Breast epithelium (tissue), 4 donors: Measurements from ENCODE around the gene TSPO. TPM values are rescaled to one million over a fixed set of nuclear protein-coding genes. Genes with fewer than 3 reads are reported as not detected.

Experiments used
- DNase-seq, 2 donors: peaks; one replicate each; pipeline ENCODE4 v3.0.0-alpha.2; 2019; ENCODE audit warnings: low spot score in 2 of 2
- H3K27ac ChIP-seq, 2 donors: fragments of 200-600 bp; sonication (generic) in 1 of 2; one replicate each; pipeline ENCODE4 v1.5.1; 2016 to 2019; ENCODE audit warnings: mild to moderate bottlenecking in 1 of 2
- H3K27me3 ChIP-seq, 2 donors: fragments of 200-600 bp; sonication (generic) in 1 of 2; one replicate each; pipeline versions ENCODE4 v1.5.1 to v1.6.0; 2017 to 2019; ENCODE audit warnings: control low read depth in 1 of 2, mild to moderate bottlenecking in 1 of 2
- H3K36me3 ChIP-seq: fragments of 200-600 bp; one replicate; pipeline ENCODE4 v1.5.1; 2019
- H3K4me1 ChIP-seq, 2 donors: fragments of 200-600 bp; sonication (generic); one replicate each; pipeline ENCODE4 v1.5.1; 2016 to 2019; ENCODE audit warnings: control low read depth in 1 of 2
- H3K4me3 ChIP-seq, 3 donors: fragments of 200-600 bp; sonication (generic); 1 replicate in 2 of 3; 2 replicates in 1 of 3; pipeline ENCODE4 v1.5.1; 2016 to 2019; ENCODE audit warnings: mild to moderate bottlenecking in 3 of 3, moderate library complexity in 2 of 3
- H3K9me3 ChIP-seq, 2 donors: fragments of 200-600 bp; sonication (generic) in 1 of 2; one replicate each; pipeline ENCODE4 v1.5.1; 2016 to 2019; ENCODE audit warnings: control low read depth in 1 of 2
- POLR2A ChIP-seq: fragments of 450-650 bp; IDR thresholded peaks from one replicate; pipeline ENCODE4 v1.6.1; 2016; ENCODE audit warnings: antibody characterized with exemption, mild to moderate bottlenecking, moderate library complexity
- POLR2AphosphoS5 ChIP-seq, 3 donors: sonication (generic); formaldehyde crosslinking; IDR thresholded peaks; one replicate each; pipeline ENCODE4 v1.6.1; 2017; ENCODE audit warnings: antibody characterized with exemption in 3 of 3
- intact Hi-C: fragments of 100-400 bp; cut with DNase I; formaldehyde crosslinking; loops from one replicate; pipeline ENCODE4 v1.15.1; 2023; ENCODE audit warnings: low total_unique reads
- total RNA-seq, 3 donors: library from RNA; depleted of rRNA; stranded (reverse); fragments of >200 nt; gene quantifications; one replicate each; pipeline ENCODE4 v1.1.0, GENCODE V29; 2016
- TF ChIP-seq, protein P1 (sequence below), 3 donors: fragments of 450-650 bp; IDR thresholded peaks; one replicate each; pipeline ENCODE4 v1.5.1; 2016 to 2017; ENCODE audit warnings: antibody characterized with exemption in 3 of 3, mild to moderate bottlenecking in 3 of 3, moderate library complexity in 3 of 3

The TSPO gene
- total RNA-seq, 3 donors from 2014 or later, result 250 to 468 (median 284) TPM

GRCh38 chr22:43152003-43152356, 621 bp downstream of the TSPO start:
- no peaks in the 10 kb centered on the region for H3K36me3 ChIP-seq
- H3K9me3 ChIP-seq, result no peaks in the 10 kb centered on the region
- no peaks in the 10 kb centered on the region for H3K27me3 ChIP-seq
- no peaks in the 10 kb centered on the region for H3K4me1 ChIP-seq
- intact Hi-C loops, result loop anchor here (10.0 kb wide), 1 partner anchor 1213 kb away; no protein-coding TSS in a partner anchor
- DNase-seq, result no peak
- no peak for TF ChIP-seq POLR2AphosphoS5 (IDR thresholded peaks at IDR 0.05)
- TF ChIP-seq, protein P1, sequence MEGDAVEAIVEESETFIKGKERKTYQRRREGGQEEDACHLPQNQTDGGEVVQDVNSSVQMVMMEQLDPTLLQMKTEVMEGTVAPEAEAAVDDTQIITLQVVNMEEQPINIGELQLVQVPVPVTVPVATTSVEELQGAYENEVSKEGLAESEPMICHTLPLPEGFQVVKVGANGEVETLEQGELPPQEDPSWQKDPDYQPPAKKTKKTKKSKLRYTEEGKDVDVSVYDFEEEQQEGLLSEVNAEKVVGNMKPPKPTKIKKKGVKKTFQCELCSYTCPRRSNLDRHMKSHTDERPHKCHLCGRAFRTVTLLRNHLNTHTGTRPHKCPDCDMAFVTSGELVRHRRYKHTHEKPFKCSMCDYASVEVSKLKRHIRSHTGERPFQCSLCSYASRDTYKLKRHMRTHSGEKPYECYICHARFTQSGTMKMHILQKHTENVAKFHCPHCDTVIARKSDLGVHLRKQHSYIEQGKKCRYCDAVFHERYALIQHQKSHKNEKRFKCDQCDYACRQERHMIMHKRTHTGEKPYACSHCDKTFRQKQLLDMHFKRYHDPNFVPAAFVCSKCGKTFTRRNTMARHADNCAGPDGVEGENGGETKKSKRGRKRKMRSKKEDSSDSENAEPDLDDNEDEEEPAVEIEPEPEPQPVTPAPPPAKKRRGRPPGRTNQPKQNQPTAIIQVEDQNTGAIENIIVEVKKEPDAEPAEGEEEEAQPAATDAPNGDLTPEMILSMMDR (IDR thresholded peaks at IDR 0.05), result no peak
- H3K4me3 ChIP-seq, result peak overlapping the region; percentile 88 to 93 (median 89)
- H3K27ac ChIP-seq, result peak overlapping the region; percentile 80 to 93

DNA sequence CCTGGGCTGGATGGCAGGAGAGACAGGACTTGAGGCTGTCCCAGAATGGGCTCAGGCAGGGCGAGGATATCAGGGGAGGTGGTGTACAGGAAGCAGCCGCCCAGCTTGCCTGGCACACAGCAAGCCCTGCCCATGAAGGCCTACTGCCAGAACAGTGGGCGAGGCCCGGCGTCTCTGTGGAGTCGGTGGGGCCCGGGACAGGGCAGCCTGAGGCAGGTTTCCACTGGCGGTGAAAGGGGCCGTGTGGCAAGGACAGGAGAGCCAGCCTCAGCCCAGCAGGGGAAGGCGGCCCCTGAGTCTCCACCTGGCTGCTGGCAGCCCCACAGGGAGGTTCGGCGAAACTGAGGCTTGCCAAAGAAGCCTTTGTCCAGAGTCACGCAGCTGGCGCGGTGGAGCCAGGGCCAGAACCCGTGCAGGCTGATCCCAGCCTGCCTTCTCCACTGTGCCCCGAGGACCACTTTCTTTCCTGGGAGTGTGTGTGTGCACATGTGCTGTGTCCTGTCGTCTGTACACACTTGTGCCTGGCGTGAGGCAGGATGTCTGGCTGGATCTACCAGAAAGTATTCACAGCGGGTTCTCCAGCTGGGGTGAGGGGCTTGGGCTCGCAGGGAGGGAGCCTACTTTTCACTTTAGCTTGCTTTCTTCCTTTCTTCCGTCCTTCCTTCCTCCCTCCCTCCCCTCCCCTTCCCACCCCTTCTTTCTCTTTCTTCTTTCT, 1.2 kb downstream of the TSPO start:
- H3K27ac ChIP-seq, result peak overlapping the region; percentile 80 to 93
- no peaks in the 10 kb centered on the region for H3K27me3 ChIP-seq
- no peaks in the 10 kb centered on the region for H3K4me1 ChIP-seq
- H3K36me3 ChIP-seq, result no peaks in the 10 kb centered on the region
- intact Hi-C loops, result loop anchor here (10.0 kb wide), 1 partner anchor 1212 kb away; no protein-coding TSS in a partner anchor
- peak; percentile 65 to 74 for DNase-seq
- TF ChIP-seq POLR2A, result no peak
- peak in 1 of 3 donors; percentile 34 for TF ChIP-seq POLR2AphosphoS5 (IDR thresholded peaks at IDR 0.05)
- H3K9me3 ChIP-seq, result no peaks in the 10 kb centered on the region
- peak overlapping the region; percentile 88 to 93 (median 89) for H3K4me3 ChIP-seq

DNA sequence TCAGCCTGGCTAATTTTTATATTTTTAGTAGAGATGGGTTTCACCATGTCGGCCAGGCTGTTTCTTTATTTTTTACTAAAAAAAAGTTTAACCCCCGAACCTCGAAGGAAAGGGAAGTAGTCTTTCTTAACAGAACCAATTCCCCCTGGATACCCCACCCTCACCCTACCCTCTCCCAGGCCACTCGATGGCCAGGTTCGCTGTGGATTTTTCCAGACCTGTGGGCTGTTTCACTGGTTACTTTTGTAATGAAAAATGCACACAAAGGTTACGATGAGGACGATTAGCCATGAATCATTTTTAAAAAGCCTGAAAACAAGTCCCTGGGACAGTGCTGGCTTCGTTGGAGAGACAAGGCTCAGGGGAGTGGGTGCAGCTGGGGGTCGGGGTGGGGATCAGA, 2.5 kb downstream of the TSPO start:
- Histone ChIP-seq H3K4me1 (no peaks in the 10 kb centered on the region), H3K36me3 (no peaks in the 10 kb centered on the region)

DNA sequence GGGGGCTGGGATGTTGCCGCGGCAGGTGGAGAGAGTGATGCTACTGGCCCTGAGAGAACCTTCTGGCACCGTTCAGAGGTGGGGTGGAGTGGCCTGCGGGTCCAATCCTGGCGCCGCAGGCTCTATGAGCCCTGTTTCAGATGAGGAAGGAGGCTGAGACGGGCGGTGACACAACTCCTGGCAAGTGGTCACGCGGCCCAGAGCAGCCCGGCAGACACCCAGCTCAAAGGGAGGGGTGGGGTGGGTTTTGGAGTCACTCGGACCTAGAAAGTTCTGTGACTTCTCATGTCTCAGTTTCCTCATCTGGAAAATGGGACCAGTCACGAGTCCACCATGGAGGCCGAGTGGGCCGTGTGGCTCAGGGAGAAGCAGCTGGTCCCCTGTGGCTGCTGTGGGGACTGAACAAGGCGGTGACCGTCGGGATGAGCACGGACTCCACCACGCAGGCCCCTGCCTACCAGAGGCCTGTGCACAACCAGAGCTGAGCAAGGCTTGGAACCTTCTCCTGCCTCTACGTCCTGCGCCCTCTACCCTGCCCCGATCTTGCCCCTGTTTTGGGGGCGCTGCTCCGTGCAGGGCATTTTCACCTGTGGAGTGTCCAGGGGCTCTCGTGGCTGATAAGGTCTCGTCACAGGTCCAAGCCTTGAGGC, 3.7 kb downstream of the TSPO start:
- intact Hi-C loops, result loop anchor here (10.0 kb wide), 1 partner anchor 1210 kb away; no protein-coding TSS in a partner anchor
- DNase-seq, result no peak
- H3K9me3 ChIP-seq, result no peaks in the 10 kb centered on the region
- no peaks in the 10 kb centered on the region for H3K4me1 ChIP-seq
- no peaks in the 10 kb centered on the region for H3K27me3 ChIP-seq
- no peak overlapping the region for H3K4me3 ChIP-seq
- TF ChIP-seq POLR2A, result no peak
- TF ChIP-seq, protein P1 (IDR thresholded peaks at IDR 0.05), result no peak
- TF ChIP-seq POLR2AphosphoS5 (IDR thresholded peaks at IDR 0.05), result no peak
- no peak overlapping the region for H3K27ac ChIP-seq
- no peaks in the 10 kb centered on the region for H3K36me3 ChIP-seq

More for the DNA sequence above, 2.5 kb downstream of the TSPO start:
- H3K27ac ChIP-seq, result peak overlapping the region in 1 of 2 donors; percentile 38
- H3K4me3 ChIP-seq, result no peak overlapping the region
- H3K9me3 ChIP-seq, result no peaks in the 10 kb centered on the region
- no peaks in the 10 kb centered on the region for H3K27me3 ChIP-seq
- no peak for TF ChIP-seq POLR2AphosphoS5 (IDR thresholded peaks at IDR 0.05)
- TF ChIP-seq POLR2A, result no peak
- TF ChIP-seq, protein P1 (IDR thresholded peaks at IDR 0.05), result no peak
- no peak for DNase-seq
- intact Hi-C loops, result loop anchor here (10.0 kb wide), 1 partner anchor 1211 kb away; no protein-coding TSS in a partner anchor

DNA sequence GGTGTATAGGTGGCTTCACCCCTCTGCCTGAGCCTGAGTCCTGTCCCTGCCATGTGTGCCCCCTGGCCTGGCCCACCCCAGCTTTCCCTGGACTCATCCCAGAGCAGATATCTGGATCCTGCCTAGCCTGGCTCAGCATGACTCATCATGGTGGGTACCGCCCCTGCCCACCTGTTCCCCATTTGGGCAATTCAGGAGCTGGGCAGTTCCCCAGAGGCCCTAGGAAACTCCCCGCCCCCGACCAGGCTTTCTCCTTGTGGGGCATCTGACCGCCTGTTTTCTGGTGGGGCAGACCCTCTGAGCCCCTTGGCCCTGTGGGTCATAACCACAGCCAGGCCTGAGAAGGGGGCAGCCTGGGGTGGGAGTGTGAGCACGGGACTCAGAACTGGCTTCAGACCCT, 4.4 kb downstream of the TSPO start:
- intact Hi-C loops, result loop anchor here (10.0 kb wide), 1 partner anchor 1209 kb away; no protein-coding TSS in a partner anchor
- Histone ChIP-seq H3K27ac (no peak overlapping the region), H3K36me3 (no peaks in the 10 kb centered on the region), H3K4me3 (no peak overlapping the region), H3K4me1 (no peaks in the 10 kb centered on the region), H3K9me3 (no peaks in the 10 kb centered on the region), H3K27me3 (no peaks in the 10 kb centered on the region)
- DNase-seq, result no peak
- TF ChIP-seq POLR2A (no peak), POLR2AphosphoS5 (IDR thresholded peaks at IDR 0.05) (no peak)
- TF ChIP-seq, protein P1 (IDR thresholded peaks at IDR 0.05), result no peak
